ENCODE data around the gene ABCB4.

DNA sequence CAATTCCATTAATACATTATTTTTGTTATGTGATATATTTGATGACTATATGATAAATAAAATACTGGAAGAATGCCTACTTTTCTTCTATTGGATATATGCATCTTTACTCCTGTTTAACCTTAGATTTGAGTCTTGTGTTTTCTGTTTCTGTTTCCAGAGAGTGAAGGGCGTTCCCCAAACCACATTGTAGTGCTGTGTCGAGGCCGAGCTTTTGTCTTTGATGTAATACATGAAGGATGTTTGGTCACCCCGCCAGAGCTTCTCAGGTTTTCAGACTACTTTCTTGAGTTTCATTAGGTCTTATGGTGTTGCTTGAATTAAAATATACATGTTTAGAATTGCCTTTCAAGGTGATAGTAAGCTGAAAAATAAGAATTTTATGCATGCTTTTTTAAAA, 106.3 kb downstream of the ABCB4 start:
- TF ChIP-seq, protein P1, sequence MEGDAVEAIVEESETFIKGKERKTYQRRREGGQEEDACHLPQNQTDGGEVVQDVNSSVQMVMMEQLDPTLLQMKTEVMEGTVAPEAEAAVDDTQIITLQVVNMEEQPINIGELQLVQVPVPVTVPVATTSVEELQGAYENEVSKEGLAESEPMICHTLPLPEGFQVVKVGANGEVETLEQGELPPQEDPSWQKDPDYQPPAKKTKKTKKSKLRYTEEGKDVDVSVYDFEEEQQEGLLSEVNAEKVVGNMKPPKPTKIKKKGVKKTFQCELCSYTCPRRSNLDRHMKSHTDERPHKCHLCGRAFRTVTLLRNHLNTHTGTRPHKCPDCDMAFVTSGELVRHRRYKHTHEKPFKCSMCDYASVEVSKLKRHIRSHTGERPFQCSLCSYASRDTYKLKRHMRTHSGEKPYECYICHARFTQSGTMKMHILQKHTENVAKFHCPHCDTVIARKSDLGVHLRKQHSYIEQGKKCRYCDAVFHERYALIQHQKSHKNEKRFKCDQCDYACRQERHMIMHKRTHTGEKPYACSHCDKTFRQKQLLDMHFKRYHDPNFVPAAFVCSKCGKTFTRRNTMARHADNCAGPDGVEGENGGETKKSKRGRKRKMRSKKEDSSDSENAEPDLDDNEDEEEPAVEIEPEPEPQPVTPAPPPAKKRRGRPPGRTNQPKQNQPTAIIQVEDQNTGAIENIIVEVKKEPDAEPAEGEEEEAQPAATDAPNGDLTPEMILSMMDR (optimal IDR thresholded peaks at IDR 0.05 in 1 of 3, IDR thresholded peaks at IDR 0.05 in 1 of 3, conservative IDR thresholded peaks at IDR 0.05 in 1 of 3; ENCODE audit: extremely low read depth in 1 of 3, insufficient read depth in 2 of 3, low read length in 3 of 3) = no peak
- no peak for TF ChIP-seq EZH2 (IDR thresholded peaks at IDR 0.05; ENCODE audit: low read length)

Measured in keratinocyte (primary cell).